IMR-90 (cell line): ENCODE measurements around the gene SCN10A.

Source experiments
- BHLHE40 ChIP-seq: fragments of 150-350 bp; IDR thresholded peaks from 2 replicates; pipeline ENCODE4 v1.6.1; 2016; ENCODE audit warnings: mild to moderate bottlenecking, low read depth, low read length
- CTCF ChIP-seq: conservative IDR thresholded peaks from 2 replicates; pipeline ENCODE4 v1.5.1; 2012; ENCODE audit warnings: mild to moderate bottlenecking, low read depth, low read length, improper control_type of control experiment
- FOS ChIP-seq: fragments of 150-350 bp; IDR thresholded peaks from 2 replicates; pipeline ENCODE4 v1.6.1; 2016; ENCODE audit warnings: low read depth, low read length
- MXI1 ChIP-seq: IDR thresholded peaks from 2 replicates; pipeline ENCODE4 v1.6.1; 2012; ENCODE audit warnings: low read depth, mild to moderate bottlenecking, low read length, moderate library complexity, borderline replicate concordance
- POLR2A ChIP-seq: IDR thresholded peaks from 2 replicates; pipeline ENCODE4 v1.6.1; 2012; ENCODE audit warnings: mild to moderate bottlenecking, low read depth, low read length
- SMC3 ChIP-seq: fragments of 150-350 bp; IDR thresholded peaks from 2 replicates; pipeline ENCODE4 v1.6.1; 2016; ENCODE audit warnings: low read depth, mild to moderate bottlenecking, antibody characterized with exemption, low read length, moderate library complexity

GRCh38 chr3:38834717-38835116 lies 18.7 kb upstream of the SCN10A start:
- TF ChIP-seq POLR2A: no peak
- TF ChIP-seq CTCF: no peak
- no peak for TF ChIP-seq MXI1
- no peak for TF ChIP-seq SMC3
- no peak for TF ChIP-seq BHLHE40
- TF ChIP-seq FOS: no peak
